Tibial nerve (tissue), 4 donors: ENCODE results near the gene ZBTB11.

ENCODE experiments used
- CTCF ChIP-seq, 5 experiments: fragments of 200-600 bp in 3 of 5; fragments of 450-650 bp in 2 of 5; sonication (generic) in 3 of 5; IDR thresholded peaks; one replicate each; pipeline ENCODE4 v1.5.1; 2016 to 2019; ENCODE audit warnings: antibody characterized with exemption in 5 of 5, mild to moderate bottlenecking in 3 of 5, moderate library complexity in 2 of 5
- EP300 ChIP-seq, 2 donors: sonication (generic); formaldehyde crosslinking; IDR thresholded peaks; one replicate each; pipeline ENCODE4 v1.6.1; 2017; ENCODE audit warnings: antibody characterized with exemption in 2 of 2, mild to moderate bottlenecking in 1 of 2

GRCh38 chr3:101631098-101631796, 45.7 kb downstream of the ZBTB11 start:
- TF ChIP-seq CTCF (IDR thresholded peaks at IDR 0.05) = no peak
- TF ChIP-seq EP300 (IDR thresholded peaks at IDR 0.05) = no peak
